SK-N-SH treated with all-trans-retinoic acid at 6 μM for 48 hours (cell line): Measurements from ENCODE around the gene LIME1.

Experiments
- ARNTL ChIP-seq: fragments of 450-650 bp; formaldehyde crosslinking; IDR thresholded peaks from 2 replicates; pipeline ENCODE4 v1.5.0; 2020; ENCODE audit warnings: low read depth, mild to moderate bottlenecking, moderate library complexity, borderline replicate concordance
- BACH2 ChIP-seq: fragments of 250-450 bp; sonication (Bioruptor Pico); IDR thresholded peaks from 2 replicates; pipeline ENCODE4 v1.9.0; 2021; ENCODE audit warnings: mild to moderate bottlenecking, borderline replicate concordance
- ESRRG ChIP-seq: fragments of 250-450 bp; sonication (Bioruptor Pico); IDR thresholded peaks from 2 replicates; pipeline ENCODE4 v1.6.1; 2021; ENCODE audit warnings: mild to moderate bottlenecking
- PPARA ChIP-seq: fragments of 250-450 bp; sonication (Bioruptor Pico); IDR thresholded peaks from 2 replicates; pipeline ENCODE4 v1.5.0; 2020; ENCODE audit warnings: mild to moderate bottlenecking, borderline replicate concordance
- RARB ChIP-seq: fragments of 250-450 bp; sonication (Bioruptor Pico); IDR thresholded peaks from 2 replicates; pipeline ENCODE4 v1.8.0; 2021; ENCODE audit warnings: mild to moderate bottlenecking, moderate library complexity
- TCF4 ChIP-seq: fragments of 250-450 bp; sonication (Bioruptor Pico); IDR thresholded peaks from 2 replicates; pipeline ENCODE4 v1.8.0; 2021; ENCODE audit warnings: mild to moderate bottlenecking, moderate library complexity, borderline replicate concordance
- ZFP30 ChIP-seq: fragments of 450-650 bp; formaldehyde crosslinking; IDR thresholded peaks from 2 replicates; pipeline ENCODE4 v1.5.0; 2022; ENCODE audit warnings: mild to moderate bottlenecking, moderate library complexity
- ZNF70 ChIP-seq: fragments of 450-650 bp; formaldehyde crosslinking; IDR thresholded peaks from 2 replicates; pipeline ENCODE4 v1.5.0; 2020; ENCODE audit warnings: mild to moderate bottlenecking, moderate library complexity
- ZNF8 ChIP-seq: fragments of 450-650 bp; formaldehyde crosslinking; IDR thresholded peaks from 2 replicates; pipeline ENCODE4 v1.5.0; 2020; ENCODE audit warnings: mild to moderate bottlenecking, moderate library complexity
- TF ChIP-seq, protein P1 (sequence below): fragments of 250-450 bp; sonication (Bioruptor Pico); IDR thresholded peaks from 2 replicates; pipeline ENCODE4 v1.5.1; 2020; ENCODE audit warnings: low read depth, mild to moderate bottlenecking, moderate library complexity
- TF ChIP-seq, protein P2 (sequence below): fragments of 250-450 bp; sonication (Bioruptor Pico); IDR thresholded peaks from 2 replicates; pipeline ENCODE4 v1.8.0; 2020; ENCODE audit warnings: mild to moderate bottlenecking, moderate library complexity, borderline replicate concordance

DNA sequence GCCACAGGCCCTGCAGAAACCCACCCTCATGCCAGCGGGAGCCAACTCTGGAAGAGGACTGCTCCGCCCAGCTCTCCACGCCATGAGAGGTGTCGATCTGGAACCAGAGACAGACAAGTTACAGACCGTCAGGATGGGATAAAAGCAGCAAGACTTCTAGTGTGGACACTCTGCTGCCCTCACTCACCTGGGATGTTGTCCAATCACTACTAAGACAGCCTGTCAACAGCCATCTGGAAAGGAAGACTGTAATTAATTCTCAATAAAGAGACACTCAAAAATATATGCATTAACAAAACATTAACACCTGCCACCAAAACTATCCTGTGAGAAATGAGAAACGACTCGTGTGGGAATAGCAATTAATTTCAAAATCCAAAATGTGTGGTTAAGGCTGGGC lies 31.4 kb downstream of the LIME1 start:
- TF ChIP-seq, protein P1, sequence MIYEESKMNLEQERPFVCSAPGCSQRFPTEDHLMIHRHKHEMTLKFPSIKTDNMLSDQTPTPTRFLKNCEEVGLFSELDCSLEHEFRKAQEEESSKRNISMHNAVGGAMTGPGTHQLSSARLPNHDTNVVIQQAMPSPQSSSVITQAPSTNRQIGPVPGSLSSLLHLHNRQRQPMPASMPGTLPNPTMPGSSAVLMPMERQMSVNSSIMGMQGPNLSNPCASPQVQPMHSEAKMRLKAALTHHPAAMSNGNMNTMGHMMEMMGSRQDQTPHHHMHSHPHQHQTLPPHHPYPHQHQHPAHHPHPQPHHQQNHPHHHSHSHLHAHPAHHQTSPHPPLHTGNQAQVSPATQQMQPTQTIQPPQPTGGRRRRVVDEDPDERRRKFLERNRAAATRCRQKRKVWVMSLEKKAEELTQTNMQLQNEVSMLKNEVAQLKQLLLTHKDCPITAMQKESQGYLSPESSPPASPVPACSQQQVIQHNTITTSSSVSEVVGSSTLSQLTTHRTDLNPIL (CRISPR knock-in tag), result no peak
- TF ChIP-seq ZFP30 (CRISPR knock-in tag), result no peak
- no peak for TF ChIP-seq RARB (CRISPR knock-in tag)
- TF ChIP-seq TCF4 (CRISPR knock-in tag), result no peak
- no peak for TF ChIP-seq ZNF8 (CRISPR knock-in tag)
- TF ChIP-seq, protein P2, sequence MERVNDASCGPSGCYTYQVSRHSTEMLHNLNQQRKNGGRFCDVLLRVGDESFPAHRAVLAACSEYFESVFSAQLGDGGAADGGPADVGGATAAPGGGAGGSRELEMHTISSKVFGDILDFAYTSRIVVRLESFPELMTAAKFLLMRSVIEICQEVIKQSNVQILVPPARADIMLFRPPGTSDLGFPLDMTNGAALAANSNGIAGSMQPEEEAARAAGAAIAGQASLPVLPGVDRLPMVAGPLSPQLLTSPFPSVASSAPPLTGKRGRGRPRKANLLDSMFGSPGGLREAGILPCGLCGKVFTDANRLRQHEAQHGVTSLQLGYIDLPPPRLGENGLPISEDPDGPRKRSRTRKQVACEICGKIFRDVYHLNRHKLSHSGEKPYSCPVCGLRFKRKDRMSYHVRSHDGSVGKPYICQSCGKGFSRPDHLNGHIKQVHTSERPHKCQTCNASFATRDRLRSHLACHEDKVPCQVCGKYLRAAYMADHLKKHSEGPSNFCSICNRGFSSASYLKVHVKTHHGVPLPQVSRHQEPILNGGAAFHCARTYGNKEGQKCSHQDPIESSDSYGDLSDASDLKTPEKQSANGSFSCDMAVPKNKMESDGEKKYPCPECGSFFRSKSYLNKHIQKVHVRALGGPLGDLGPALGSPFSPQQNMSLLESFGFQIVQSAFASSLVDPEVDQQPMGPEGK, result no peak
- no peak for TF ChIP-seq ESRRG (CRISPR knock-in tag)
- TF ChIP-seq PPARA (CRISPR knock-in tag), result no peak
- no peak for TF ChIP-seq BACH2 (CRISPR knock-in tag)
- TF ChIP-seq ARNTL (CRISPR knock-in tag), result no peak
- TF ChIP-seq ZNF70 (CRISPR knock-in tag), result no peak
